WTC11 (cell line): ENCODE data around the gene NAGA.

ENCODE experiments used
- CBFB ChIP-seq: sonication (generic); formaldehyde crosslinking; IDR thresholded peaks from 2 replicates; pipeline ENCODE4 v1.8.1; 2022; ENCODE audit warnings: mild to moderate bottlenecking, low read depth, missing genetic modification reagents
- CREM ChIP-seq: sonication (generic); formaldehyde crosslinking; IDR thresholded peaks from 2 replicates; pipeline ENCODE4 v1.8.1; 2022; ENCODE audit warnings: mild to moderate bottlenecking, missing genetic modification reagents, moderate library complexity
- CTCF ChIP-seq: fragments of 200-600 bp; IDR thresholded peaks from 2 replicates; pipeline ENCODE4 v1.8.0; 2022; ENCODE audit warnings: antibody characterized with exemption
- NR2C2 ChIP-seq: sonication (generic); formaldehyde crosslinking; IDR thresholded peaks from 2 replicates; pipeline ENCODE4 v1.8.0; 2022; ENCODE audit warnings: mild to moderate bottlenecking, missing genetic modification reagents
- SOX15 ChIP-seq: fragments of 250-450 bp; sonication (Bioruptor Pico); IDR thresholded peaks from 2 replicates; pipeline ENCODE4 v1.9.0; 2021; ENCODE audit warnings: mild to moderate bottlenecking
- ZNF121 ChIP-seq: sonication (generic); formaldehyde crosslinking; IDR thresholded peaks from 2 replicates; pipeline ENCODE4 v1.8.0; 2023; ENCODE audit warnings: missing genetic modification reagents
- TF ChIP-seq, protein P1 (sequence below): fragments of 250-450 bp; sonication (Bioruptor Pico); IDR thresholded peaks from 2 replicates; pipeline ENCODE4 v1.8.0; 2021; ENCODE audit warnings: mild to moderate bottlenecking
- TF ChIP-seq, protein P2 (sequence below): sonication (generic); formaldehyde crosslinking; IDR thresholded peaks from 2 replicates; pipeline ENCODE4 v1.8.1; 2023; ENCODE audit warnings: mild to moderate bottlenecking, missing genetic modification reagents, moderate library complexity

GRCh38 chr22:42080287-42080686 lies 9.7 kb upstream of the NAGA start:
- TF ChIP-seq, protein P1, sequence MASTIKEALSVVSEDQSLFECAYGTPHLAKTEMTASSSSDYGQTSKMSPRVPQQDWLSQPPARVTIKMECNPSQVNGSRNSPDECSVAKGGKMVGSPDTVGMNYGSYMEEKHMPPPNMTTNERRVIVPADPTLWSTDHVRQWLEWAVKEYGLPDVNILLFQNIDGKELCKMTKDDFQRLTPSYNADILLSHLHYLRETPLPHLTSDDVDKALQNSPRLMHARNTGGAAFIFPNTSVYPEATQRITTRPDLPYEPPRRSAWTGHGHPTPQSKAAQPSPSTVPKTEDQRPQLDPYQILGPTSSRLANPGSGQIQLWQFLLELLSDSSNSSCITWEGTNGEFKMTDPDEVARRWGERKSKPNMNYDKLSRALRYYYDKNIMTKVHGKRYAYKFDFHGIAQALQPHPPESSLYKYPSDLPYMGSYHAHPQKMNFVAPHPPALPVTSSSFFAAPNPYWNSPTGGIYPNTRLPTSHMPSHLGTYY (CRISPR knock-in tag): no peak
- TF ChIP-seq NR2C2 (CRISPR knock-in tag) (no peak), CTCF (no peak), CREM (CRISPR knock-in tag) (no peak), ZNF121 (no peak), SOX15 (CRISPR knock-in tag) (no peak), CBFB (CRISPR knock-in tag) (no peak)
- TF ChIP-seq, protein P2, sequence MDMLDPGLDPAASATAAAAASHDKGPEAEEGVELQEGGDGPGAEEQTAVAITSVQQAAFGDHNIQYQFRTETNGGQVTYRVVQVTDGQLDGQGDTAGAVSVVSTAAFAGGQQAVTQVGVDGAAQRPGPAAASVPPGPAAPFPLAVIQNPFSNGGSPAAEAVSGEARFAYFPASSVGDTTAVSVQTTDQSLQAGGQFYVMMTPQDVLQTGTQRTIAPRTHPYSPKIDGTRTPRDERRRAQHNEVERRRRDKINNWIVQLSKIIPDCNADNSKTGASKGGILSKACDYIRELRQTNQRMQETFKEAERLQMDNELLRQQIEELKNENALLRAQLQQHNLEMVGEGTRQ: no peak
